ENCODE results near the gene FAM83E. TPM values are rescaled to one million over a fixed set of nuclear protein-coding genes. Genes with fewer than 3 reads are reported as not detected.
"Not testable (repeated sequence)": the region's sequence is repeated elsewhere in the genome, so short reads cannot be mapped to it uniquely, and the experiment has no call there.

Gene FAM83E
- polyA plus RNA-seq, 2 of the 4 experiments (the other 2 are of a cell fraction) = 0.16 to 0.41 TPM

DNA sequence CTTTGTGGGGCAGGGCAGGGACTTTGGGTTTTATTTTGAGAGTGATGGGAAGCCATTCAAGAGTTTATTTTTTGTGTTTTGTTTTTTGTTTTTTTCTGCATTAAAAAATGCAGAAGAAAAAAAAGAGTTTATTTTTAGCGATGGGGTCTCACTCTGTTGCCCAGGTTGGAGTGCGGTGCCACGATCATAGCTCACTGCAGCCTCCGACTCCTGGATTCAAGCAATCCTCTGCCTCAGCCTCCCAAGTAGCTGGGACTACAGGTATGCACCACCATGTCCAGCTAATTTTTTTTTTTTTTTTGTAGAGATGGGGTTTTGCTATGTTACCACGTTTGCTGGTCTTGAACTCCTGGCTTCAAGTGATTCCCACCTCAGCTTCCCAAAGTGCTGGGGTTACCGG lies 43.6 kb upstream of the FAM83E start:
- no peak overlapping the region for H3K4me2 ChIP-seq
- ATAC-seq (no peak), DNase-seq (ENCODE audit: low read depth in 1 of 2, low spot score in 1 of 2) (no peak), FAIRE-seq (no peak)
- 84% methylated on average over 6 of the region's 6 CpGs for WGBS (ENCODE audit: missing lambda C conversion rate)
- ChIA-PET CTCF (interaction anchor here (0.7 to 5.7 kb wide), 7 partner anchors 10 to 179 kb away, joined by 3 to 29 read pairs (median 4); partner anchors contain the start of gene CA11), POLR2A (no interaction called here)
- no peak overlapping the region for H3K27ac ChIP-seq
- TF ChIP-seq HOXB13 (CRISPR knock-in tag; IDR thresholded peaks at IDR 0.05; ENCODE audit: low read depth) (no peak), CHD4 (IDR thresholded peaks at IDR 0.05; ENCODE audit: borderline replicate concordance) (no peak), TP53 (CRISPR knock-in tag; IDR thresholded peaks at IDR 0.05) (no peak), ZFP36 (IDR thresholded peaks at IDR 0.05; ENCODE audit: borderline replicate concordance, partially characterized antibody) (no peak), ZC3H11A (IDR thresholded peaks at IDR 0.05) (no peak), GATA3 (IDR thresholded peaks at IDR 0.05; ENCODE audit: borderline replicate concordance) (no peak), RCOR1 (IDR thresholded peaks at IDR 0.05; ENCODE audit: low read depth, low read length) (no peak), ZNF302 (CRISPR knock-in tag; IDR thresholded peaks at IDR 0.05) (no peak), PBX3 (IDR thresholded peaks at IDR 0.05) (no peak), KDM1A (IDR thresholded peaks at IDR 0.05; ENCODE audit: low read depth) (no peak), NPAS2 (CRISPR knock-in tag; IDR thresholded peaks at IDR 0.05; ENCODE audit: borderline replicate concordance) (no peak), KDM5A (IDR thresholded peaks at IDR 0.05) (no peak), EHF (CRISPR knock-in tag; IDR thresholded peaks at IDR 0.05) (no peak), JUN (IDR thresholded peaks at IDR 0.05) (no peak), MAFK (IDR thresholded peaks at IDR 0.05; ENCODE audit: partially characterized antibody) (no peak), ZSCAN20 (CRISPR knock-in tag; IDR thresholded peaks at IDR 0.05) (no peak)
- no peaks in the 10 kb centered on the region for H3K9me3 ChIP-seq
- no peaks in the 10 kb centered on the region for H3K4me1 ChIP-seq
- H3K4me3 ChIP-seq = no peak overlapping the region

GRCh38 chr19:48657828-48658227 lies 43.0 kb upstream of the FAM83E start:
- H3K4me2 ChIP-seq; H3K27ac ChIP-seq; H3K4me3 ChIP-seq; H3K9me3 ChIP-seq; FAIRE-seq; POLR2A ChIA-PET; H3K4me1 ChIP-seq; DNase-seq (ENCODE audit: low read depth in 1 of 2, low spot score in 1 of 2); ATAC-seq: not testable (repeated sequence)
- CTCF ChIA-PET = interaction anchor here (0.7 to 5.7 kb wide), 9 partner anchors 9 to 340 kb away, joined by 3 to 29 read pairs (median 4); partner anchors contain the start of gene CA11
- 89% methylated on average over 5 of the region's 5 CpGs for WGBS (ENCODE audit: missing lambda C conversion rate)

- DNase-seq (ENCODE audit: low read depth in 1 of 2, low spot score in 1 of 2) (peak in 1 of 2 experiments; percentile 65), FAIRE-seq (no peak), ATAC-seq (peak; percentile 35 to 42; a peak in 5 of 6 replicates)
- WGBS (ENCODE audit: missing lambda C conversion rate) = 55% methylated on average over 16 of the region's 16 CpGs
- Histone ChIP-seq H3K9me3 (no peaks in the 10 kb centered on the region), H3K27ac (no peak overlapping the region), H3K4me1 (no peaks in the 10 kb centered on the region), H3K4me3 (no peak overlapping the region), H3K4me2 (no peak overlapping the region)
- POLR2A ChIA-PET = no interaction called here
- CTCF ChIA-PET = interaction anchor here (0.6 to 5.7 kb wide), 13 partner anchors 9 to 341 kb away, joined by 3 to 29 read pairs (median 4); partner anchors contain the start of gene CA11
- TF ChIP-seq KDM5A (IDR thresholded peaks at IDR 0.05) (no peak), RAD21 (conservative IDR thresholded peaks at IDR 0.05 in 1 of 2, IDR thresholded peaks at IDR 0.05 in 1 of 2) (no peak), GATA3 (IDR thresholded peaks at IDR 0.05; ENCODE audit: borderline replicate concordance) (no peak), TFCP2L1 (CRISPR knock-in tag; IDR thresholded peaks at IDR 0.05) (no peak), CBX2 (IDR thresholded peaks at IDR 0.05; ENCODE audit: borderline replicate concordance, low read depth) (no peak), KDM1A (IDR thresholded peaks at IDR 0.05; ENCODE audit: low read depth) (no peak), SMC3 (IDR thresholded peaks at IDR 0.05) (no peak), USF2 (IDR thresholded peaks at IDR 0.05) (peak; percentile 33; the same call in 1 of the 2 replicates), RCOR1 (IDR thresholded peaks at IDR 0.05; ENCODE audit: low read depth, low read length) (no peak), RFX5 (IDR thresholded peaks at IDR 0.05) (peak; percentile 69), E2F6 (IDR thresholded peaks at IDR 0.05; ENCODE audit: borderline replicate concordance, low read depth) (no peak), ZSCAN20 (CRISPR knock-in tag; IDR thresholded peaks at IDR 0.05) (no peak)
These were observed 42.1 kb upstream of the FAM83E start for GRCh38 chr19:48656840-48657474.
